SK-N-MC (cell line): ENCODE results near the gene EXTL1.

ENCODE experiments used
- DNase-seq: peaks from one replicate; pipeline ENCODE4 v3.0.0-alpha.2; 2011; ENCODE audit warnings: low read depth, low spot score
- H3K27ac ChIP-seq: fragments of 200-600 bp; sonication (generic); 2 replicates; pipeline ENCODE4 v1.5.1; 2016; ENCODE audit warnings: mixed run types
- H3K36me3 ChIP-seq: fragments of 200-600 bp; sonication (generic); 2 replicates; pipeline ENCODE4 v1.6.1; 2017; ENCODE audit warnings: antibody characterized with exemption, low read length, mixed read lengths; ENCODE audit not compliant: insufficient read depth
- H3K4me3 ChIP-seq: fragments of 200-600 bp; sonication (generic); 2 replicates; pipeline ENCODE4 v1.5.1; 2016
- H3K9ac ChIP-seq: fragments of 200-600 bp; sonication (generic); 2 replicates; pipeline ENCODE4 v1.8.0; 2017; ENCODE audit warnings: mixed run types, mixed read lengths; ENCODE audit not compliant: insufficient read length
- H3K9me3 ChIP-seq: fragments of 200-600 bp; sonication (generic); 2 replicates; pipeline ENCODE4 v1.6.1; 2017; ENCODE audit warnings: low read depth, mild to moderate bottlenecking, antibody characterized with exemption, low read length, moderate library complexity, mixed read lengths
- EZH2 ChIP-seq: fragments of 200-600 bp; sonication (generic); IDR thresholded peaks from one replicate; pipeline ENCODE4 v1.6.1; 2017; ENCODE audit warnings: antibody characterized with exemption
- FOXP2 ChIP-seq: optimal IDR thresholded peaks from 2 replicates; pipeline ENCODE3; 2011; ENCODE audit warnings: mild to moderate bottlenecking, moderate library complexity; ENCODE audit not compliant: insufficient read depth; ENCODE audit errors: extremely low read length, control extremely low read depth
- POLR2AphosphoS5 ChIP-seq: IDR thresholded peaks from 2 replicates; pipeline ENCODE4 v1.6.1; 2012; ENCODE audit warnings: mild to moderate bottlenecking, low read depth, low read length, borderline replicate concordance

Gene EXTL1

DNA sequence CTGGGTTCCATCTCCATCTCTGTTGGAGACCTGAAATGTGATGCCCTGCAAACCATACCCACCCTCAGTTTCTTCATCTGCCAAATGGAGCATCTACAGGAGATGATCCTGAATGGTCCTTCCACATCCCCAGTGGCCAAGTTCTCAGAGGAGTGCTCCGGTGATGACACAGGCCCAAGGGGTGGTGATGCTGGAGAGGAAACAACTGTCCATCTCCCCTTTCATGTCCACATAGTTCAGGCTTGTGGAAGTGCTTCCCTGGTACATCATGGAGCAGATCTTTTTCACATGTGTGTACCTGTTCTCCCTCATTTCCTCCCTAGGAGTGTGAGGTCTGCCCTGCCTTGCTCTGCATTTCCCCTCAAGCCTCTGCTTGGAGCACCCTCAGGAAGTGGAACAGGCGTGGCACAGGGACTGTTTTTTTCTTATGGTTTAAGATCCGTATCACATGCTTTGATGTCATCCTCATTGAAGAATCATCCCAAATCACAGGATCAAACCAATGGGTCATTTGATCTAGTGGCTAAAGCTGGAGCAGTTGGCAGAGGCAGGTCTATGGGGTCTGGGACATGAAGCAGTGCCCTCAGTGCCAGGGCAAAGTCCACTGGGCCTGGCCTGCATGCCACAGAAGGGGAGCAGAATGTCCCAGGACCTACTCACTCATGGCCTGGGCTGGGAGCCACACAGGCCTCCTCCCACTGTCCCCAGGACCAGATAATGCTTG lies 54.0 kb downstream of the EXTL1 start:
- Histone ChIP-seq H3K4me3 (no peak overlapping the region), H3K9ac (no peak overlapping the region), H3K9me3 (no peaks in the 10 kb centered on the region), H3K27ac (no peak overlapping the region), H3K36me3 (no peaks in the 10 kb centered on the region)
- no peak for TF ChIP-seq EZH2
- no peak for TF ChIP-seq POLR2AphosphoS5
- TF ChIP-seq FOXP2: no peak
- no peak for DNase-seq

DNA sequence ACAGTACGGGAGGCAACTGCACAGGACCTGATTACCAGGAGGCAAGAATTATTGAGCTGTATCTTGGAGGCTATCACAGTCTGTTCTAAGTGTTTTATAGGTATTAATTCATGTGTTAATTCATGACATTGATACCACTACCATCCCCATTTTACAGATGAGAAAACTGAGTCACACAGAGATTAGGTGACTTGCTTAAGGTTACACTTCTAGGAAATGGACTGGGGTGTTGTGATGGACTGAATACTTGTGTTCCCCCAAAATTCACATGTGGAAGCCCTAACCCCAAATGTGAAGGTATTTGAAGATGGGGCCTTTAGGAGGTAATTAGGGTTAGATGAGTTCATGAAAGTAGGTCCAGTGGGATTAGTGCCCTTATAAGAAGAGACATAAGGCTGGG lies 55.9 kb downstream of the EXTL1 start:
- Histone ChIP-seq H3K9ac (no peak overlapping the region), H3K9me3 (no peaks in the 10 kb centered on the region), H3K4me3 (no peak overlapping the region), H3K27ac (no peak overlapping the region), H3K36me3 (no peaks in the 10 kb centered on the region)
- TF ChIP-seq FOXP2 (no peak), POLR2AphosphoS5 (no peak), EZH2 (no peak)
- DNase-seq: no peak

- Histone ChIP-seq H3K36me3 (no peaks in the 10 kb centered on the region), H3K9me3 (no peaks in the 10 kb centered on the region), H3K4me3 (no peak overlapping the region), H3K27ac (no peak overlapping the region), H3K9ac (no peak overlapping the region)
- DNase-seq: no peak
- TF ChIP-seq POLR2AphosphoS5 (no peak), EZH2 (no peak), FOXP2 (no peak)
Measured at GRCh38 chr1:26078286-26079177, 57.0 kb downstream of the EXTL1 start.

- Histone ChIP-seq H3K9me3 (no peaks in the 10 kb centered on the region), H3K9ac (no peak overlapping the region), H3K27ac (no peak overlapping the region), H3K4me3 (no peak overlapping the region), H3K36me3 (no peaks in the 10 kb centered on the region)
- no peak for TF ChIP-seq EZH2
- no peak for TF ChIP-seq POLR2AphosphoS5
- no peak for TF ChIP-seq FOXP2
- DNase-seq: no peak
Measured at GRCh38 chr1:26079178-26079563, 57.6 kb downstream of the EXTL1 start.

GRCh38 chr1:26079960-26080814 lies 58.6 kb downstream of the EXTL1 start:
- TF ChIP-seq EZH2 (no peak), POLR2AphosphoS5 (no peak), FOXP2 (no peak)
- Histone ChIP-seq H3K36me3 (no peaks in the 10 kb centered on the region), H3K9ac (no peak overlapping the region), H3K4me3 (no peak overlapping the region), H3K9me3 (no peaks in the 10 kb centered on the region), H3K27ac (no peak overlapping the region)
- no peak for DNase-seq

DNA sequence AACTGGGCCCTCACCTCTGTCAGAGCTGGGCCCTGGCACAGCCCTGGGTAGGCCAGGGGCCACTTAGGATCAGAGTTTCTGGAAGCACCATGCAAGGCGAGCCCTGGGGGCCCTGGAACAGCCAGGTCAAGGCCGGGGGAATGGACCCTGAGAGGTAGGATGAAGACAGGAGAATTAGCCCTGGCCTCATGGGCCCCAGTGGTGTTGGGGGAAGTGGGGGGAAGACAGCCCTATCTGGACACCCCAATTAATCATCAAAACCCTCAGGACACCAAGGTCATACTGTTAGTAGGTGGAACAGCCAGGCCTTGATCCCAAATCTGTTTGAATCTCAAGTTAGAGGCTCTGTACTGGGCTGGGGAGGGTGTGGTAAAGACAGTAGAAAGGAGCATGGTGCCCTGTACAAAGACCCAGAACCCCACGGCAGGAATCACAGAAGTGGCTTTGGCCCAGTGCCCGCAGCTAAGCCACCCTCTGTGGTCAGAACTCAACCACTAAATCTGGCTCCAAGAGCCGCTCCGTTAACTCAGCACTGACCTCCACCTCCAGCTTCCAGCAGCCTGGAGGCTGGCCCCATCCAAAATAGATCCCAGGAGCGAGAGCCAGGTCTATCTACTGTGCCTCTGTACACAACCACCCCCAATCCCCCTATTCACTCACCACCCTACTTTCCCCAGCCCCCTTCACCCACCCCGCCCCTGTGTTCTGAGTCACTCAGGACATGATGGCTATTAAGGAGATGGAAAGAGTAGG lies 59.9 kb downstream of the EXTL1 start:
- no peak for DNase-seq
- H3K4me3 ChIP-seq: no peak overlapping the region
- TF ChIP-seq FOXP2 (no peak), EZH2 (no peak), POLR2AphosphoS5 (no peak)
- no peak overlapping the region for H3K9ac ChIP-seq
- H3K27ac ChIP-seq: no peak overlapping the region
- no peaks in the 10 kb centered on the region for H3K36me3 ChIP-seq
- no peaks in the 10 kb centered on the region for H3K9me3 ChIP-seq

GRCh38 chr1:26082020-26082350 lies 60.4 kb downstream of the EXTL1 start:
- TF ChIP-seq POLR2AphosphoS5 (no peak), EZH2 (no peak), FOXP2 (no peak)
- DNase-seq: no peak
- H3K36me3 ChIP-seq: no peaks in the 10 kb centered on the region
- H3K4me3 ChIP-seq: no peak overlapping the region
- H3K27ac ChIP-seq: no peak overlapping the region
- H3K9me3 ChIP-seq: no peaks in the 10 kb centered on the region
- H3K9ac ChIP-seq: no peak overlapping the region
